Measurements from ENCODE around the gene SAMHD1. TPM values are rescaled to one million over a fixed set of nuclear protein-coding genes. Genes with fewer than 3 reads are reported as not detected.

The SAMHD1 gene
- total RNA-seq, 1 donor = 32.6 TPM

GRCh38 chr20:36862857-36863668 lies 88.4 kb downstream of the SAMHD1 start:
- peaks cover 11% of the 10 kb centered on the region for H3K36me3 ChIP-seq (ENCODE audit: insufficient read depth, low read length)
- no peaks in the 10 kb centered on the region for H3K27me3 ChIP-seq (ENCODE audit: insufficient read depth, low read length)
- no peak overlapping the region for H2AFZ ChIP-seq (ENCODE audit: low read length)
- H3K4me3 ChIP-seq (ENCODE audit: insufficient read depth, low read length) = peak overlapping the region; percentile 80
- peaks cover 50% of the 10 kb centered on the region for H3K79me2 ChIP-seq (ENCODE audit: insufficient read depth, low read length)
- H3K4me2 ChIP-seq (ENCODE audit: insufficient read depth, low read length) = peak overlapping the region; percentile 91
- H3K4me1 ChIP-seq (ENCODE audit: insufficient read depth, low read length) = peaks cover 43% of the 10 kb centered on the region
- DNase-seq (ENCODE audit: insufficient read length, low spot score, missing footprints) = peak; percentile 85
- H3K9me3 ChIP-seq (ENCODE audit: low read depth, low read length) = no peaks in the 10 kb centered on the region
- no peak for TF ChIP-seq CTCF (IDR thresholded peaks at IDR 0.05; ENCODE audit: extremely low read depth, low read depth, low read length)
- peak overlapping the region; percentile 85 for H3K27ac ChIP-seq (ENCODE audit: low read depth, low read length)
- peaks cover 35% of the 10 kb centered on the region for H4K20me1 ChIP-seq (ENCODE audit: insufficient read depth, low read length)

DNA sequence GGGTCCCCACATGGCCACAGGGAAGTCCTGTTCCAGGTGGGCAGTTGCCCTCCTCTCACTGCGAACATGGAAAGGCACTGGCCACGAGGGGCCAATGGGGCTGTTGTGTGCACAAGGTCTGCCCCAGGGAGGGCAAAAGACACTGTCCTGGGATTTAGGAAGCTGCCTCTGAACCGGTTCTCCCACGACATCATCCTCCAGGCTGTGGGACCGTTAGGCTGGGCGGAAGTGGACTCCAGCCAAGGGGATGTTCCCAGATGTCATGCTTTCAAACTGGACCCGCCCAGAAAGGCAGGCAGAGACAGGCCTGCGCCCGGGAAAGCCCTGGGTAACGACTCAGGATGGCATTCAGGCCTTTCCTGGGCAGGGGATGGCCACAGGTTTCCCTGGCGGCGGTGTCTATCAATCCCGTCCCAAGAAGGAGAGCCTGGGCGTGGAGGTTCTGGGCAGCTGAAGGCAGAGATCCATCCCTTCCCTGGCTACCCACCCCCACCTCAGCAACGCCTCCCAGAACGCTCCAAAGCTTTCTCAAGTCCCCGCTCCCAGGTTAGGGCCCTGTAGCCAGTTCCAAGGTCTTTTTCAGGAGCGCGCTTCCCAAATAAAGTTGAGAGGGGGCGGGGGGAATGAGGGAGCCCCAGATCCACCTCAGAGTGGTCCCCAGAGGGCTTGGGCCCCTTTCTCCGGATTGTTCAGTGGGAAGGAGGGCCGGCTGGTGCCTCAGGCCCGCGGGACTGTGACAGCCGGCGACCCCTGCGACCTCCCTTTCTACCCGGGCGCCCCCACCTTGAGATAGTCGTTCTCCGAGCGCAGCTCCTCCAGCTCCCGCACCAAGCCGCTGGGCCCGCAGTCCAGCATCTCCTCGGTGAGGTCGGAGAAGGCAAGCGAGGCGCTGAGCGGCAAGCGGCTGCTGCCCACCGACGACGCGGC lies 89.4 kb downstream of the SAMHD1 start:
- Histone ChIP-seq H3K9me3 (ENCODE audit: low read depth, low read length) (no peaks in the 10 kb centered on the region), H3K4me1 (ENCODE audit: insufficient read depth, low read length) (peaks cover 52% of the 10 kb centered on the region), H3K27me3 (ENCODE audit: insufficient read depth, low read length) (no peaks in the 10 kb centered on the region), H3K36me3 (ENCODE audit: insufficient read depth, low read length) (peaks cover 11% of the 10 kb centered on the region), H3K79me2 (ENCODE audit: insufficient read depth, low read length) (peaks cover 59% of the 10 kb centered on the region), H3K4me3 (ENCODE audit: insufficient read depth, low read length) (peak overlapping the region; percentile 80), H3K4me2 (ENCODE audit: insufficient read depth, low read length) (peak overlapping the region; percentile 91), H2AFZ (ENCODE audit: low read length) (peak overlapping the region; percentile 74), H4K20me1 (ENCODE audit: insufficient read depth, low read length) (peaks cover 44% of the 10 kb centered on the region), H3K27ac (ENCODE audit: low read depth, low read length) (peak overlapping the region; percentile 85)
- TF ChIP-seq CTCF (IDR thresholded peaks at IDR 0.05; ENCODE audit: extremely low read depth, low read depth, low read length) = no peak
- DNase-seq (ENCODE audit: insufficient read length, low spot score, missing footprints) = peak; percentile 99

GRCh38 chr20:36861625-36861874 lies 90.0 kb downstream of the SAMHD1 start:
- Histone ChIP-seq H3K9me3 (ENCODE audit: low read depth, low read length) (no peaks in the 10 kb centered on the region), H4K20me1 (ENCODE audit: insufficient read depth, low read length) (peaks cover 50% of the 10 kb centered on the region), H3K4me1 (ENCODE audit: insufficient read depth, low read length) (peaks cover 52% of the 10 kb centered on the region), H3K27me3 (ENCODE audit: insufficient read depth, low read length) (no peaks in the 10 kb centered on the region), H2AFZ (ENCODE audit: low read length) (peak overlapping the region; percentile 74), H3K4me3 (ENCODE audit: insufficient read depth, low read length) (peak overlapping the region; percentile 80), H3K27ac (ENCODE audit: low read depth, low read length) (peak overlapping the region; percentile 85), H3K79me2 (ENCODE audit: insufficient read depth, low read length) (peaks cover 65% of the 10 kb centered on the region), H3K36me3 (ENCODE audit: insufficient read depth, low read length) (peaks cover 11% of the 10 kb centered on the region), H3K4me2 (ENCODE audit: insufficient read depth, low read length) (peak overlapping the region; percentile 91)
- TF ChIP-seq CTCF (IDR thresholded peaks at IDR 0.05; ENCODE audit: extremely low read depth, low read depth, low read length) = no peak
- DNase-seq (ENCODE audit: insufficient read length, low spot score, missing footprints) = no peak

Data from osteoblast (primary cell).